RWPE2 (cell line): ENCODE measurements around the gene KNOP1.

Experiments used
- ATAC-seq: fragments of 200-7000 bp; cut with Tn5 transposase; 3 replicates; pipeline ENCODE4 v1.9.1; 2021; ENCODE audit warnings: low read depth
- DNase-seq: peaks from one replicate; pipeline ENCODE4 v3.0.0-alpha.2; 2020; ENCODE audit warnings: low spot score
- H3K27ac ChIP-seq: fragments of 450-650 bp; 2 replicates; pipeline ENCODE4 v1.5.1; 2017; ENCODE audit warnings: mild to moderate bottlenecking; ENCODE audit not compliant: poor library complexity, severe bottlenecking
- H3K27me3 ChIP-seq: fragments of 250-450 bp; sonication (Bioruptor Pico); 2 replicates; pipeline ENCODE4 v1.5.1; 2021; ENCODE audit warnings: mild to moderate bottlenecking, moderate library complexity; ENCODE audit not compliant: insufficient read depth, poor library complexity, severe bottlenecking
- H3K36me3 ChIP-seq: fragments of 250-450 bp; sonication (Bioruptor Pico); 2 replicates; pipeline ENCODE4 v1.5.1; 2020; ENCODE audit warnings: low read depth, mild to moderate bottlenecking, moderate library complexity
- H3K4me1 ChIP-seq: fragments of 250-450 bp; sonication (Bioruptor Pico); 2 replicates; pipeline ENCODE4 v1.5.1; 2021; ENCODE audit warnings: mild to moderate bottlenecking, moderate library complexity; ENCODE audit not compliant: insufficient read depth, poor library complexity, severe bottlenecking
- H3K4me3 ChIP-seq: fragments of 250-450 bp; sonication (Bioruptor Pico); 2 replicates; pipeline ENCODE4 v1.5.1; 2021; ENCODE audit warnings: mild to moderate bottlenecking, moderate library complexity; ENCODE audit not compliant: severe bottlenecking
- H3K9me3 ChIP-seq: fragments of 250-450 bp; sonication (Bioruptor Pico); 2 replicates; pipeline ENCODE4 v1.5.1; 2021; ENCODE audit warnings: mild to moderate bottlenecking, moderate library complexity; ENCODE audit not compliant: severe bottlenecking
- TF ChIP-seq, protein P1 (sequence below): fragments of 450-650 bp; IDR thresholded peaks from one replicate; pipeline ENCODE4 v1.5.1; 2017; ENCODE audit warnings: mild to moderate bottlenecking, moderate library complexity; ENCODE audit not compliant: poor library complexity, severe bottlenecking

KNOP1 gene

DNA sequence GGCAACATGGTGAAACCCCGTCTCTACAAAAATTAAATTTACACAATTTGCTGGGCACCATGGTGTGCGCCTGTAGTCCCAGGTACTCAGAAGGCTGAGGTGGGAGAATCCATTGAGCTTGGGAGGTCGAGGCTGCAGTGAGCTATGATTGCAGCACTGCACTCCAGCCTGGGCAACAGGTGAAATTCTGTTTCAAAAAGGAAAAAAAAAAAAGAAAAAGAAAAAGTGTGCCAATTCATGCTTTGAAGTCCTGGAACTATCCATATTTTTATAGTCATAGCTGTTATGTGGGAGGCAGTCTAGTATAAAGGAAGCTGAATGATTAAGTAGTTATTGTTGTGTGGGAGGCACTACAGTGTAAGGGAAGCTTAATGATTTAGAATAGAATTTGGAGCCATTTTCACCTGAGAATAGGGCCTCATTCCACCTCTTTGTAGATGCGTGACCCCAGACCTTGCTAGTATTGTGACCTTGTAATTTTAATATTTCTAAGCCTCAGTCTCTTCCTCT lies 31.6 kb upstream of the KNOP1 start:
- no peaks in the 10 kb centered on the region for H3K36me3 ChIP-seq
- TF ChIP-seq, protein P1, sequence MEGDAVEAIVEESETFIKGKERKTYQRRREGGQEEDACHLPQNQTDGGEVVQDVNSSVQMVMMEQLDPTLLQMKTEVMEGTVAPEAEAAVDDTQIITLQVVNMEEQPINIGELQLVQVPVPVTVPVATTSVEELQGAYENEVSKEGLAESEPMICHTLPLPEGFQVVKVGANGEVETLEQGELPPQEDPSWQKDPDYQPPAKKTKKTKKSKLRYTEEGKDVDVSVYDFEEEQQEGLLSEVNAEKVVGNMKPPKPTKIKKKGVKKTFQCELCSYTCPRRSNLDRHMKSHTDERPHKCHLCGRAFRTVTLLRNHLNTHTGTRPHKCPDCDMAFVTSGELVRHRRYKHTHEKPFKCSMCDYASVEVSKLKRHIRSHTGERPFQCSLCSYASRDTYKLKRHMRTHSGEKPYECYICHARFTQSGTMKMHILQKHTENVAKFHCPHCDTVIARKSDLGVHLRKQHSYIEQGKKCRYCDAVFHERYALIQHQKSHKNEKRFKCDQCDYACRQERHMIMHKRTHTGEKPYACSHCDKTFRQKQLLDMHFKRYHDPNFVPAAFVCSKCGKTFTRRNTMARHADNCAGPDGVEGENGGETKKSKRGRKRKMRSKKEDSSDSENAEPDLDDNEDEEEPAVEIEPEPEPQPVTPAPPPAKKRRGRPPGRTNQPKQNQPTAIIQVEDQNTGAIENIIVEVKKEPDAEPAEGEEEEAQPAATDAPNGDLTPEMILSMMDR: no peak
- no peak for ATAC-seq

DNA sequence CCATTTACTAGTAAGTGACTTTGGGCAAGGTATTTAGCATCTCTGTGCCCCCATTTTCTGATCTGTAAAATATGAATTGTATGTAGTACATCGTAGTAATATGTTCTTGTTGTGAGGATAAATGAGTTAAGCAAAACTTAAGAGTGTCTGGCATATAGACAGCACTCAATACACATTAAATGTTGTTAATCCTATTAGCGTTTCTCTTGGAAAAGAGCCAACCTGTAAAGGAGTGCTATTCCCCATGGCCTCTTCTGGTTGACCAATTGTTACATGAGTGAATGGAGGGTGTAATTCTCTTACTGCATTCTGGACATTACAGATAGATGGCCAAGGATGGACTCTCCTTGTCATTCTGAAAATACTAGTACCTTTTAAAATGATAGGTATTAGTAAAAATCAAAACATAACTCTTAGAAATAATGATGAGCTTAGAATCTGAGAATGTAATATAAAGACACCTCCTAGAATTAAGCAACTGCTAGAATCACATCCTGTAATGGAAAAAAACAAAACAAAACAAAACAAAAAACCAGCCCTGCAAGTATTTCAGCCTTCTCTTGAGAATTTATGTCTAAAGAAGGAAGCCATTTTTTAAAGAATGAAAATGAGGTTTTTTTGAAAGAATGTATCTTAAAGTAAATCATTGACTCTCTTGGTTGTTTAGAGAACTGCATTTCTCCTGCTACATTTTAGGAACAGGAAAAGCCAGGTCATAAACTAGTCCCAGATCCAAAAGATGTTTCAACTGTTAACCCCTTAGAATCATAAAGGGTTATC lies 30.6 kb upstream of the KNOP1 start:
- no peak for ATAC-seq
- TF ChIP-seq, protein P1: no peak
- no peak overlapping the region for H3K4me3 ChIP-seq
- no peak overlapping the region for H3K27ac ChIP-seq
- no peaks in the 10 kb centered on the region for H3K27me3 ChIP-seq
- no peak for DNase-seq
- peaks cover 11% of the 10 kb centered on the region for H3K4me1 ChIP-seq
- no peaks in the 10 kb centered on the region for H3K9me3 ChIP-seq
- no peaks in the 10 kb centered on the region for H3K36me3 ChIP-seq

More for the DNA sequence above, 31.6 kb upstream of the KNOP1 start:
- Histone ChIP-seq H3K9me3 (no peaks in the 10 kb centered on the region), H3K27ac (no peak overlapping the region), H3K4me3 (no peak overlapping the region), H3K27me3 (no peaks in the 10 kb centered on the region), H3K4me1 (peaks cover 21% of the 10 kb centered on the region)
- no peak for DNase-seq

DNA sequence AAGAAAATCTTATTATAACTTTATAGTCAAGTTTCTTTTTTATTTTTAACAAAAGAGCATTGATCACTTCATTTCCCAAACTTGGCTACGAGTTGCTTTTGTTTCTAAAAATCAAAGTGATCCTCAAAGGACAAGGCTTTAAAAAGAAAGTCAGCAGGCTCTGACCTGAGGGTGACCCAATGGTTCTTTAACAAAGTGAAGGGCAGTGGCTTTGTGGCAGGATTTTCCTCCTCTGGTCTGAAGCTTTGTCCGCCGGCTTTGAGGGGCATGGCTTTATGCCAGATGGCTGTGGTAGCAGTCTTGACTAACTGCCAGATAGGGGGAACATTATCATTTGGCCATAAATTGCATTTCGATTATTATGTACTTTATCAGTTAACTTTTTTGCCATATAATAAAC lies 28.5 kb upstream of the KNOP1 start:
- Histone ChIP-seq H3K27me3 (no peaks in the 10 kb centered on the region), H3K4me1 (peaks cover 11% of the 10 kb centered on the region), H3K36me3 (no peaks in the 10 kb centered on the region), H3K4me3 (no peak overlapping the region), H3K27ac (no peak overlapping the region), H3K9me3 (no peaks in the 10 kb centered on the region)
- no peak for DNase-seq
- ATAC-seq: no peak
- TF ChIP-seq, protein P1: no peak

DNA sequence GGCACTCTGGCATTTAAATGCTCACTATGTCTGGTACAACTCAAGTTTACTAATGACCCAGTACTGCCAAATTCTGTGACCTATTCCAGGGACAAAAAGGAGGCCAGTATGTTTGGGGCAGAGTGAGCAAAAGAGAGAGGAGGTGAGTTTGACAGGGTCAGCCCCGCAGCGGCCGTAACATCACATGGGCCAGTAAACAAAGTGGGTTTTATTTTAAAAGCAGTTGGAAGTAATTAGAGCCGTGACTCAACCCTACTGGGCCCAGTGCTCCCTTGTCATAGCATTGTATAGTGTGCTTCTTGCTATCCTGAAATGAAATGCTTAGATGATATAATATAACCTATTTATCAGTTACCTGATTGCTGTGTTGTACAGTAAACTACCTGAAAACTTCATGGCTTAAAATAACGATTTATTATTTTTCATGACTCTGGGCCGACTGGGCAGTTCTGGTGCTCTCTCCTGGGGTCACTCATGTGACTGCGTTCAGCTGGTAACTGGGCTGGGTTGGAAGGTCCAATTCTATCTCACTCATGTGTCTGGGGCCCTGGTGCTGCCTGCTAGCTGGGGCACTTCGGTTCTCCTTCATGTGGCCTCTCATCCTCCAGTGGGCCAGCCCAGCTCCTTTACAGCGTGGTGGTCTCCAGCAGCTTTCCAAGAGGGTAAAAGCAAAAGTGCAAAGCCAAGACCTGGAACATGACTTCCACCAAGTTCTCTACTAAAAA lies 27.4 kb upstream of the KNOP1 start:
- TF ChIP-seq, protein P1: no peak

More for the DNA sequence above, 27.4 kb upstream of the KNOP1 start:
- no peak for ATAC-seq
- H3K27me3 ChIP-seq: no peaks in the 10 kb centered on the region
- no peaks in the 10 kb centered on the region for H3K9me3 ChIP-seq
- DNase-seq: no peak
- peaks cover 11% of the 10 kb centered on the region for H3K4me1 ChIP-seq
- no peak overlapping the region for H3K27ac ChIP-seq
- no peaks in the 10 kb centered on the region for H3K36me3 ChIP-seq
- H3K4me3 ChIP-seq: no peak overlapping the region
